Hepatocyte (in vitro differentiated cells): ENCODE data around the gene PSMD12. TPM values are rescaled to one million over a fixed set of nuclear protein-coding genes. Genes with fewer than 3 reads are reported as not detected.
"Not testable (repeated sequence)": the region's sequence is repeated elsewhere in the genome, so short reads cannot be mapped to it uniquely, and the experiment has no call there.

ENCODE experiments used
- DNase-seq: peaks from one replicate; pipeline ENCODE4 v3.0.0-alpha.2; 2016; ENCODE audit warnings: low spot score
- H2AFZ ChIP-seq: fragments of 200-600 bp; sonication (generic); 2 replicates; pipeline ENCODE4 v1.6.0; 2016; ENCODE audit warnings: antibody characterized with exemption, mild to moderate bottlenecking
- H3K27ac ChIP-seq: fragments of 200-600 bp; sonication (generic); 2 replicates; pipeline ENCODE4 v1.5.1; 2016; ENCODE audit warnings: mild to moderate bottlenecking
- H3K27me3 ChIP-seq: fragments of 200-600 bp; sonication (generic); 2 replicates; pipeline ENCODE4 v1.6.1; 2016
- H3K36me3 ChIP-seq: fragments of 200-600 bp; sonication (generic); replicated peaks from 2 replicates; pipeline ENCODE4 v1.5.1; 2016; ENCODE audit warnings: low read depth; ENCODE audit not compliant: insufficient read depth
- H3K4me1 ChIP-seq: fragments of 200-600 bp; sonication (generic); 2 replicates; pipeline ENCODE4 v1.5.1; 2016; ENCODE audit warnings: mild to moderate bottlenecking, moderate library complexity; ENCODE audit not compliant: insufficient read depth
- H3K4me2 ChIP-seq: fragments of 200-600 bp; sonication (generic); 2 replicates; pipeline ENCODE4 v1.6.0; 2016
- H3K4me3 ChIP-seq: fragments of 200-600 bp; sonication (generic); 2 replicates; pipeline ENCODE4 v1.5.1; 2016; ENCODE audit warnings: mild to moderate bottlenecking
- H3K79me2 ChIP-seq: fragments of 200-600 bp; sonication (generic); 2 replicates; pipeline ENCODE4 v1.6.0; 2017; ENCODE audit warnings: mild to moderate bottlenecking
- H3K9me2 ChIP-seq: fragments of 200-600 bp; sonication (generic); replicated peaks from 2 replicates; pipeline ENCODE4 v1.6.0; 2017; ENCODE audit warnings: mild to moderate bottlenecking; ENCODE audit not compliant: insufficient read depth
- H3K9me3 ChIP-seq: fragments of 200-600 bp; sonication (generic); 2 replicates; pipeline ENCODE4 v1.5.1; 2016; ENCODE audit warnings: low read depth, mild to moderate bottlenecking
- H4K20me1 ChIP-seq: fragments of 200-600 bp; sonication (generic); 2 replicates; pipeline ENCODE4 v1.6.0; 2016; ENCODE audit warnings: mild to moderate bottlenecking; ENCODE audit not compliant: insufficient read depth, poor library complexity, severe bottlenecking
- EZH2 ChIP-seq: fragments of 200-600 bp; sonication (generic); IDR thresholded peaks from 2 replicates; pipeline ENCODE4 v1.6.1; 2016; ENCODE audit warnings: antibody characterized with exemption, mild to moderate bottlenecking, borderline replicate concordance
- EZH2phosphoT487 ChIP-seq: fragments of 200-600 bp; sonication (generic); IDR thresholded peaks from one replicate; pipeline ENCODE4 v1.6.1; 2018; ENCODE audit warnings: antibody characterized with exemption, mild to moderate bottlenecking, low read depth, moderate library complexity; ENCODE audit not compliant: unreplicated experiment, severe bottlenecking
- WGBS: methylation state at CpG from one replicate; pipeline ENCODE4 v1.1.6; 2016; ENCODE audit warnings: low lambda C conversion rate; ENCODE audit errors: missing lambda C conversion rate; 5-methylcytosine and 5-hydroxymethylcytosine counted together
- polyA plus RNA-seq: library from polyadenylated mRNA; unstranded; fragments of >200 nt; fragmentation: Nextera tagmentation; extraction: Ambion mirVana; gene quantifications from 2 replicates; pipeline ENCODE4 v1.2.1, GENCODE V29; 2016
- total RNA-seq: library from RNA; depleted of rRNA; stranded (reverse); fragments of >200 nt; gene quantifications from 2 replicates; pipeline ENCODE4 v1.2.3, GENCODE V29; 2014
- TF ChIP-seq, protein P1 (sequence below): fragments of 200-600 bp; sonication (generic); IDR thresholded peaks from 2 replicates; pipeline ENCODE4 v1.5.1; 2016; ENCODE audit warnings: antibody characterized with exemption, mild to moderate bottlenecking; ENCODE audit not compliant: poor library complexity

PSMD12 gene
- total and polyA plus RNA-seq, 2 experiments from 2014 or later: 28.4 to 65.3 TPM

DNA sequence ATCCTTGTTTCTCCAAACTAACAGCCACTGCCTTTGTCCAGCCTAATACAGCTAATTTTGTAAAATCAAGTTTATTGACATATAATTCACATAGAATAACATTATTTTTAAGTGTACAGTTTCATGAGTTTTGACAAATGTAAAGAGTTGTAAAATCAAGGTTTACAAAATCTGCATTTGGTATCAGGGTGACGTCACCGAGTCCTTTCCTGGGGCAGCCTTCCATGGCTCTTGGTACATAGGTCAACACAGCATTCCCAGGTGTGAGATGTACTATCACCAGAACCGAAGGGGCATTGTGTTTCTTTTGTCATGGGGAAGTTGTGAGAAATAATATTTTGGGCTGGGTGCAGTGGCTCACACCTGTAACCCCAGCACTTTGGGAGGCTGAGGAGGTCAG lies 42.9 kb downstream of the PSMD12 start:
- TF ChIP-seq, protein P1, sequence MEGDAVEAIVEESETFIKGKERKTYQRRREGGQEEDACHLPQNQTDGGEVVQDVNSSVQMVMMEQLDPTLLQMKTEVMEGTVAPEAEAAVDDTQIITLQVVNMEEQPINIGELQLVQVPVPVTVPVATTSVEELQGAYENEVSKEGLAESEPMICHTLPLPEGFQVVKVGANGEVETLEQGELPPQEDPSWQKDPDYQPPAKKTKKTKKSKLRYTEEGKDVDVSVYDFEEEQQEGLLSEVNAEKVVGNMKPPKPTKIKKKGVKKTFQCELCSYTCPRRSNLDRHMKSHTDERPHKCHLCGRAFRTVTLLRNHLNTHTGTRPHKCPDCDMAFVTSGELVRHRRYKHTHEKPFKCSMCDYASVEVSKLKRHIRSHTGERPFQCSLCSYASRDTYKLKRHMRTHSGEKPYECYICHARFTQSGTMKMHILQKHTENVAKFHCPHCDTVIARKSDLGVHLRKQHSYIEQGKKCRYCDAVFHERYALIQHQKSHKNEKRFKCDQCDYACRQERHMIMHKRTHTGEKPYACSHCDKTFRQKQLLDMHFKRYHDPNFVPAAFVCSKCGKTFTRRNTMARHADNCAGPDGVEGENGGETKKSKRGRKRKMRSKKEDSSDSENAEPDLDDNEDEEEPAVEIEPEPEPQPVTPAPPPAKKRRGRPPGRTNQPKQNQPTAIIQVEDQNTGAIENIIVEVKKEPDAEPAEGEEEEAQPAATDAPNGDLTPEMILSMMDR: no peak
- no peak for TF ChIP-seq EZH2phosphoT487
- no peak for TF ChIP-seq EZH2
- Histone ChIP-seq H2AFZ (no peak overlapping the region), H3K79me2 (no peaks in the 10 kb centered on the region), H3K27ac (no peak overlapping the region), H3K4me2 (no peak overlapping the region), H3K27me3 (no peaks in the 10 kb centered on the region), H3K9me2 (no peaks in the 10 kb centered on the region), H3K4me1 (no peaks in the 10 kb centered on the region), H4K20me1 (no peaks in the 10 kb centered on the region), H3K4me3 (no peak overlapping the region), H3K9me3 (no peaks in the 10 kb centered on the region), H3K36me3 (no peaks in the 10 kb centered on the region)
- 86% methylated on average over 3 of the region's 3 CpGs for WGBS
- no peak for DNase-seq

DNA sequence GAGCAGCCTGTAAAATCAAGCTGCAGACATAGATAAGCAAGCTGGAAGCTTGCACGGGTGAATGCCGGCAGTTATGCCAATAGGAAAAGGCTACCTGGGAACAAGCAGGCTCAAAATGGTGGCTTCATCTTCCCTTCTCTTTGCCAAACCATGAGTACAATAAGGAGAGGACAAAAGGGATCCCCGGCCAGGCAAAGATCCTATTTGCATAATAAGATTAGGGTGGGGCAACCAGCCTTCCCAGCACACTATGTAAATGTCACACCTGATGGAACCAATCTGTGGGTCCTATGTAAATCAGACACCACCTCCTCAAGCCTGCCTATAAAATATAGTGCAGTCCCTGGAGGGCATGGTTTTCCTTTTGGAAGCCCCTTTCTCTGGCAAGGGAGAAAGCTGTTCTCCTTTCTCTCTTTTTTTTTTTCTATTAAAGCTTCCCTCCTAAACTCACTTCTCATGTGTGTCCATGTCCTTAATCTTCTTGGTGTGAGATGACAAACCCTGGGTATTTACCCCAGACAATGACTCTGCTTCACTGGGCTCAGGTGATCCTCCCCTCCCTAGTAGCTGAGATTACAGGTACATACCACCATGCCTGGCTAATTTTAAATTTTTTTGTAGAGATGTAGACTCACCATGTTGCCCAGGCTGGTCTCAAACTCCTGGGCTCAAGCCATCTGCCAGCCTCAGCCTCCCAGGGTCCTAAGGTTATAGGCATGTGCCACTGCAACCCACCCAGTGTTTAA lies 44.2 kb downstream of the PSMD12 start:
- Histone ChIP-seq H3K36me3 (no peaks in the 10 kb centered on the region), H4K20me1 (no peaks in the 10 kb centered on the region), H2AFZ (peak overlapping the region; percentile 28), H3K79me2 (no peaks in the 10 kb centered on the region), H3K4me2 (no peak overlapping the region), H3K4me1 (no peaks in the 10 kb centered on the region), H3K9me3 (no peaks in the 10 kb centered on the region), H3K27me3 (no peaks in the 10 kb centered on the region), H3K4me3 (no peak overlapping the region), H3K9me2 (no peaks in the 10 kb centered on the region), H3K27ac (no peak overlapping the region)
- TF ChIP-seq EZH2phosphoT487: no peak
- 22% methylated on average over 3 of the region's 3 CpGs for WGBS
- DNase-seq: peak; percentile 16

DNA sequence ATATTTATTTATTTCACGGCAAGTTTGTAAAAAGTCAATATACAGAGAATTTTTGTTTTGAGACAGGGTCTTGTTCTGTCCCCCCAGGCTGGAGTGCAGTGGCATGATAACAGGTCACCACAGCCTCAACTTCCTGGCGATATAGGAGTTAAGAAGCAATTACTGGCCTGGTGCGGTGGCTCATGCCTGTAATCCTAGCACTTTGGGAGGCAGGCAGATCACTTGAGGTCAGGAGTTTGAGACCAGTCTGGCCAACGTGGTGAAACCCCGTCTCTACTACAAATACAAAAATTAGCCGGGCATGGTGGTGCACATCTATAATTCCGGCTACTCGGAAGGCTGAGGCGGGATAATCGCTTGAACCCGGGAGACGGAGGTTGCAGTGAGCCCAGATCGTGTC lies 44.9 kb downstream of the PSMD12 start:
- H3K79me2 ChIP-seq, H2AFZ ChIP-seq, H3K27ac ChIP-seq, H3K27me3 ChIP-seq, H3K9me2 ChIP-seq, H3K4me3 ChIP-seq, DNase-seq, H3K4me1 ChIP-seq, H3K4me2 ChIP-seq, H3K36me3 ChIP-seq, H3K9me3 ChIP-seq, H4K20me1 ChIP-seq: not testable (repeated sequence)
- 91% methylated on average over 13 of the region's 13 CpGs for WGBS

DNA sequence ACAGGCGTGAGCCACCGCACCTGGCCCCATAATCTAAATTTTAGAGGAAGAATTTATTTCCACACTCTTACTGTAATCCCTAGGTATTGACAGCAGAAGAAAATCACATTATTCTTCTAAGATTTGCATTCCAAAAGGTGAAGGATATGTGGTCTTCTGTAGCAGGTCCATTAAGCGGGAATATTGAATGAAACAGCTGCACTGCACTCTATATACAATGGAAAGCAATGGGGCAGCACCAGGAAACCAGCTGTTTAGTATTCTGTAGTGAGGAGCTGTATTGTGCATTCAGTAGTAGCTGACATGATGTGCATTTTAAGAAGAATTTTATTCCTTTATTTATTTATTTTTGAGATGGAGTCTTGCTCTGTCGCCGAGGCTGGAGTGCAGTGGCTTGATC lies 49.6 kb downstream of the PSMD12 start:
- H3K36me3 ChIP-seq: no peaks in the 10 kb centered on the region
- no peak overlapping the region for H2AFZ ChIP-seq
- H4K20me1 ChIP-seq: no peaks in the 10 kb centered on the region
- H3K4me3 ChIP-seq: no peak overlapping the region
- H3K4me2 ChIP-seq: no peak overlapping the region
- no peaks in the 10 kb centered on the region for H3K79me2 ChIP-seq
- 94% methylated on average over 5 of the region's 5 CpGs for WGBS
- no peak overlapping the region for H3K27ac ChIP-seq
- TF ChIP-seq EZH2phosphoT487 (no peak), EZH2 (no peak)
- TF ChIP-seq, protein P1: no peak
- H3K4me1 ChIP-seq: no peaks in the 10 kb centered on the region
- no peak for DNase-seq
- no peaks in the 10 kb centered on the region for H3K27me3 ChIP-seq
- no peaks in the 10 kb centered on the region for H3K9me2 ChIP-seq
- no peaks in the 10 kb centered on the region for H3K9me3 ChIP-seq
